ENCODE data around the gene APOD. TPM values are rescaled to one million over a fixed set of nuclear protein-coding genes. Genes with fewer than 3 reads are reported as not detected.
A peak's percentile ranks its signal among the peaks of the same experiment; 100 is the strongest.

The APOD gene
- total RNA-seq, 1 donor from 2014 or later, result 1.6 TPM

- no peak for TF ChIP-seq CTCF (conservative IDR thresholded peaks at IDR 0.05)
- DNase-seq (ENCODE audit: extremely low spot score, unreplicated experiment), result no peak
- H3K27ac Mint-ChIP-seq, result peak overlapping the region; percentile 46
- no peaks in the 10 kb centered on the region for H3K27me3 Mint-ChIP-seq
- H3K4me1 Mint-ChIP-seq (ENCODE audit: unreplicated experiment), result peaks cover 32% of the 10 kb centered on the region
- no peaks in the 10 kb centered on the region for H3K9me3 Mint-ChIP-seq
- H3K36me3 Mint-ChIP-seq, result no peaks in the 10 kb centered on the region
- H3K4me3 Mint-ChIP-seq, result no peak overlapping the region
These were observed 767 bp upstream of the APOD start for GRCh38 chr3:195584543-195584870.

GRCh38 chr3:195582947-195583346 is 793 bp downstream of the APOD start:
- no peak overlapping the region for H3K4me3 Mint-ChIP-seq
- peaks cover 3% of the 10 kb centered on the region for H3K27me3 Mint-ChIP-seq
- no peaks in the 10 kb centered on the region for H3K9me3 Mint-ChIP-seq
- peak; percentile 30 for TF ChIP-seq CTCF (conservative IDR thresholded peaks at IDR 0.05)
- peaks cover 32% of the 10 kb centered on the region for H3K4me1 Mint-ChIP-seq (ENCODE audit: unreplicated experiment)
- DNase-seq (ENCODE audit: extremely low spot score, unreplicated experiment), result no peak
- H3K36me3 Mint-ChIP-seq, result no peaks in the 10 kb centered on the region
- H3K27ac Mint-ChIP-seq, result no peak overlapping the region

- Mint-ChIP-seq H3K4me3 (no peak overlapping the region), H3K9me3 (no peaks in the 10 kb centered on the region), H3K4me1 (ENCODE audit: unreplicated experiment) (peaks cover 32% of the 10 kb centered on the region), H3K36me3 (no peaks in the 10 kb centered on the region), H3K27me3 (peaks cover 3% of the 10 kb centered on the region), H3K27ac (no peak overlapping the region)
- TF ChIP-seq CTCF (conservative IDR thresholded peaks at IDR 0.05), result no peak
- DNase-seq (ENCODE audit: extremely low spot score, unreplicated experiment), result no peak
These were observed 2.8 kb downstream of the APOD start for GRCh38 chr3:195580744-195581443.

GRCh38 chr3:195579281-195579680 is 4.5 kb downstream of the APOD start:
- Mint-ChIP-seq H3K4me3 (no peak overlapping the region), H3K9me3 (no peaks in the 10 kb centered on the region)

GRCh38 chr3:195578565-195578964 is 5.2 kb downstream of the APOD start:
- H3K27ac Mint-ChIP-seq, result no peak overlapping the region
- H3K36me3 Mint-ChIP-seq, result no peaks in the 10 kb centered on the region
- H3K27me3 Mint-ChIP-seq, result peaks cover 3% of the 10 kb centered on the region
- H3K9me3 Mint-ChIP-seq, result no peaks in the 10 kb centered on the region
- TF ChIP-seq CTCF (conservative IDR thresholded peaks at IDR 0.05), result no peak
- H3K4me1 Mint-ChIP-seq (ENCODE audit: unreplicated experiment), result peaks cover 11% of the 10 kb centered on the region
- DNase-seq (ENCODE audit: extremely low spot score, unreplicated experiment), result no peak
- H3K4me3 Mint-ChIP-seq, result no peak overlapping the region

More at GRCh38 chr3:195579281-195579680, 4.5 kb downstream of the APOD start:
- TF ChIP-seq CTCF (conservative IDR thresholded peaks at IDR 0.05), result no peak
- Mint-ChIP-seq H3K36me3 (no peaks in the 10 kb centered on the region), H3K27me3 (peaks cover 3% of the 10 kb centered on the region), H3K27ac (no peak overlapping the region), H3K4me1 (ENCODE audit: unreplicated experiment) (peaks cover 18% of the 10 kb centered on the region)
- DNase-seq (ENCODE audit: extremely low spot score, unreplicated experiment), result no peak

All from type B pancreatic cell (in vitro differentiated cells).